Hepatocyte (in vitro differentiated cells): Measurements from ENCODE around the gene CD58.

ENCODE experiments used
- CTCF ChIP-seq: fragments of 200-600 bp; sonication (generic); IDR thresholded peaks from 2 replicates; pipeline ENCODE4 v1.5.1; 2016; ENCODE audit warnings: antibody characterized with exemption, mild to moderate bottlenecking; ENCODE audit not compliant: poor library complexity
- EZH2phosphoT487 ChIP-seq: fragments of 200-600 bp; sonication (generic); IDR thresholded peaks from one replicate; pipeline ENCODE4 v1.6.1; 2018; ENCODE audit warnings: antibody characterized with exemption, mild to moderate bottlenecking, low read depth, moderate library complexity; ENCODE audit not compliant: unreplicated experiment, severe bottlenecking

GRCh38 chr1:116534014-116534739 lies 36.6 kb downstream of the CD58 start:
- TF ChIP-seq CTCF, result no peak
- TF ChIP-seq EZH2phosphoT487, result no peak
